CD4-positive, alpha-beta T cell (primary cell): ENCODE results near the gene GALNT11. TPM values are rescaled to one million over a fixed set of nuclear protein-coding genes. Genes with fewer than 3 reads are reported as not detected.
"Not testable (repeated sequence)": the region's sequence is repeated elsewhere in the genome, so short reads cannot be mapped to it uniquely, and the experiment has no call there.

Experiments
- ATAC-seq: fragments of 200-7000 bp; cut with Tn5 transposase; one replicate; pipeline ENCODE4 v1.10.0; 2022; ENCODE audit warnings: mild to moderate bottlenecking; ENCODE audit not compliant: poor library complexity
- CTCF ChIA-PET: fragments of 350-600 bp; sonication (Branson Sonifier 250); formaldehyde crosslinking; loops from one replicate; lab custom pipeline; 2021; ENCODE audit warnings: antibody characterized with exemption, inconsistent platforms; lab: Charles Lee
- POLR2A ChIA-PET: fragments of 350-600 bp; sonication (Branson Sonifier 250); formaldehyde crosslinking; loops from one replicate; lab custom pipeline; 2021; ENCODE audit warnings: antibody characterized with exemption, inconsistent platforms; lab: Charles Lee
- DNase-seq, 14 experiments: peaks; one replicate each; pipeline ENCODE4 v3.0.0-alpha.2; 2013 to 2020; ENCODE audit warnings: mixed read lengths in 2 of 14
- H3K27ac ChIP-seq, 2 donors: one replicate each; pipeline versions ENCODE4 v1.5.1 to v1.7.0; 2013; ENCODE audit warnings: low read length in 2 of 2, low read depth in 1 of 2, mild to moderate bottlenecking in 1 of 2
- H3K27me3 ChIP-seq, 2 experiments: 1 replicate in 1 of 2; 2 replicates in 1 of 2; pipeline versions ENCODE4 v1.6.1 to v1.7.0; 2013; ENCODE audit warnings: low read length in 2 of 2, control low read depth in 1 of 2, mild to moderate bottlenecking in 1 of 2, moderate library complexity in 1 of 2; ENCODE audit not compliant: insufficient read depth in 2 of 2, control insufficient read depth in 1 of 2
- H3K36me3 ChIP-seq: one replicate; pipeline ENCODE4 v1.6.1; 2013; ENCODE audit warnings: low read length, control low read depth; ENCODE audit not compliant: insufficient read depth
- H3K4me1 ChIP-seq: one replicate; pipeline ENCODE4 v1.6.1; 2013; ENCODE audit warnings: low read length, control low read depth; ENCODE audit not compliant: insufficient read depth
- H3K4me3 ChIP-seq: one replicate; pipeline ENCODE4 v1.5.1; 2013; ENCODE audit warnings: mild to moderate bottlenecking, low read length, moderate library complexity
- H3K9me3 ChIP-seq, 2 experiments: 1 replicate in 1 of 2; 2 replicates in 1 of 2; pipeline versions ENCODE4 v1.6.1 to v1.7.0; 2013; ENCODE audit warnings: low read length in 2 of 2, mild to moderate bottlenecking in 2 of 2, control low read depth in 1 of 2, moderate library complexity in 1 of 2; ENCODE audit not compliant: control insufficient read depth in 1 of 2, insufficient read depth in 1 of 2
- H3K27ac Mint-ChIP-seq: one replicate; pipeline ENCODE4 v1.8.0; 2020; ENCODE audit warnings: mixed read lengths
- H3K27me3 Mint-ChIP-seq: one replicate; pipeline ENCODE4 v1.8.0; 2021; ENCODE audit warnings: mixed read lengths
- H3K36me3 Mint-ChIP-seq: one replicate; pipeline ENCODE4 v1.8.0; 2021; ENCODE audit warnings: low read depth, mixed read lengths
- H3K4me1 Mint-ChIP-seq: one replicate; pipeline ENCODE4 v1.8.0; 2021; ENCODE audit warnings: low read depth, mixed read lengths
- H3K4me3 Mint-ChIP-seq: one replicate; pipeline ENCODE4 v1.8.0; 2020; ENCODE audit warnings: mild to moderate bottlenecking, mixed read lengths
- H3K9me3 Mint-ChIP-seq: one replicate; pipeline ENCODE4 v1.8.0; 2020; ENCODE audit warnings: mixed read lengths
- CTCF ChIP-seq: fragments of 200-600 bp; IDR thresholded peaks from one replicate; pipeline ENCODE4 v1.8.0; 2022; ENCODE audit warnings: antibody characterized with exemption, mild to moderate bottlenecking
- intact Hi-C, 2 experiments: fragments of 100-400 bp; cut with DNase I in 1 of 2; cut with micrococcal nuclease in 1 of 2; formaldehyde crosslinking; loops; one replicate each; pipeline versions ENCODE4 v1.15.1 to v1.9.0; 2023 to 2025; cut with DNase I, micrococcal nuclease
- total RNA-seq, 174 experiments: library from RNA in 2 of 174; stranded (reverse) in 2 of 174; gene quantifications; one replicate each; pipeline ENCODE4 v1.2.3 and lab custom pipeline; 2021 to 2026

The GALNT11 gene
- total RNA-seq, 2 experiments from 2014 or later, result 20.7 to 22.2 TPM

DNA sequence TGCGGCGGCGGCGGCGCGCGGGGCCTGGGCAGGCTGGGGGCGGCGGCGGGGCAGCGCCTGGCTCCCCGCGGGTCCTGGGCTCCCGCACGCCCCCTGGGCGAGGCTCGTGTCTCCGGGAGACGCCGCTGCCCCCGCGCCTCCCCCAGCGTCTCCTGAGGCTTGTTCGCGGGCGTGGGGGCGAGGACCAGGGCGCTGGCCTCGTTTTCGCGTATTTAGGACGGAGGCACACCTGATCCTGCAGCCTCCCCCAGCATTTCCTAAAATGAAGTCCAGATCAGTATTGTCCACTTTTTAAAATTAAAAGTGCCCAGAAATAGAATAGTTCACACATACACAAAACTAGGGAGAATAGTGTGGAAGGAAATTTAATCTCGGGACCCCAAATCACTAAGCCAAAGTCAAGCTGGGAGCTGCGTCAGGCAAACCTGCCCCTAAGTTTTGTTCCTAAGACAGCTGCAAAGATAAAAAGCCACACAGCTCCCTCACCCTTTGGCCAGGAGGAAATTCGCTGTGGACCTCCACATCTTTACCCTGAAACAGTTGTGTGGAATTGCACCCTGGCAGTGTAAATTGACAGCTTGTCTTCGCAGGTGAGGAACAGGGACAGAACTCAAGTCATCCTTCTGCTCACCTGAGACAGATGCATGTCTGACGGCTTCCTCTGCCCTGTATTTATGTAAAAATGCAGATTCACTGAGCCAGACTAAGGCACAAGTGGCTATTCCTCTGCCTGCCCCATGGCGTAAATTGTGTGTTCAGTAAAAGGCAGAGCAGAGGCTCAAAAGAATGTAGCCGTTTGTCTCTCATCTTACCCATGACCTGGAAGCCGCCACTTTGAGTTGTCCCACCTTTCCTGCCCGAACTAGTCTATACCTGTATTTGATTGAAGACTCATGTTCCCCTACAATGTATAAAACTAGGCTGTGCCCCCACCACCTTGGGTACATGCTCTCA is 740 bp downstream of the GALNT11 start:
- ATAC-seq (no peak), DNase-seq (peak in 1 of 14 experiments; percentile 11)
- Histone ChIP-seq H3K27me3 (no peaks in the 10 kb centered on the region), H3K36me3 (no peaks in the 10 kb centered on the region), H3K9me3 (no peaks in the 10 kb centered on the region), H3K4me3 (peak overlapping the region; percentile 96), H3K27ac (no peak overlapping the region), H3K4me1 (peaks cover 30% of the 10 kb centered on the region)
- no peaks in the 10 kb centered on the region for H3K27me3 Mint-ChIP-seq
- H3K4me1 Mint-ChIP-seq, result peaks cover 51% of the 10 kb centered on the region
- peak overlapping the region; percentile 85 for H3K27ac Mint-ChIP-seq
- H3K9me3 Mint-ChIP-seq, result no peaks in the 10 kb centered on the region
- POLR2A ChIA-PET, result interaction anchor here (1.9 kb wide), 1 partner anchor 118 kb away, joined by 15 read pairs; no protein-coding TSS in a partner anchor
- TF ChIP-seq CTCF, result no peak
- H3K36me3 Mint-ChIP-seq, result peaks cover 40% of the 10 kb centered on the region
- peak overlapping the region; percentile 87 for H3K4me3 Mint-ChIP-seq
- intact Hi-C loops, result loop anchor here (1.0 to 5.0 kb wide), 6 partner anchors 118 to 733 kb away; partner anchors contain the start of genes ACTR3B (in 1 of the 2), PRKAG2 (in 1 of the 2) and XRCC2 (in 1 of the 2)
- CTCF ChIA-PET, result interaction anchor here (1.3 kb wide), 1 partner anchor 118 kb away, joined by 3 read pairs; no protein-coding TSS in a partner anchor

DNA sequence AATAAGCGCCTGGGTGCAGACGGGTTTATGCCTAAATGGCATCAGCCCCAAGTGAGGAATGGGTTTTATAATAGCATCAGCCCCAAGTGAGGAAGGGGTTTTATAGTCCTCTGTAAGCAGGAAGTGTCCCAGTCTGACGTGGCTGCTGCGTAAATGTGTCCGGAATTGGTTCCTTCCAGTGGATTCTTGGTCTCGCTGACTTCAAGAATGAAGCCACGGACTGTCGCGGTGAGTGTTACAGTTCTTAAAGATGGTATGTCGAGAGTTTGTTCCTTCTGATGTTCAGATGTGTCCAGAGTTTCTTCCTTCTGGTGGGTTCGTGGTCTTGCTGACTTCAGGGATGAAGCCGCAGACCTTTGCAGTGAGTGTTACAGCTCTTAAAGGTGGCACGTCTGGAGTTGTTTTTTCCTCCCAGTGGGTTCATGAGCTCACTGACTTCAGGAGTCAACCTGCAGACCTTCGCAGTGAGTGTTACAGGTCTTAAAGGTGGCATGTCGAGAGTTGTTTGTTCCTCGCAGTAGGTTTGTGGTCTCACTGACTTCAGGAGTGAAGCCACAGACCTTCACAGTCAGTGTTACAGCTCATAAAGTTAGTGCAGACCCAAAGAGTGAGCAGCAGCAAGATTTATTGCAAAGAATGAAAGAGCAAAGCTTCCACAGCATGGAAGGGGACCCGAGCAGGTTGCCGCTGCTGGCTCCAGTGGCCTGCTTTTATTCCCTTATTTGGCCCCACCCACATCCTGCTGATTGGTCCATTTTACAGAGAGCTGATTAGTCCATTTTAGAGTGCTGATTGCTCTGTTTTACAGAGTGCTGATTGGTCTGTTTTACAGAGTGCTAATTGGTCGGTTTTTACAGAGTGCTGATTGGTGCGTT is 2.3 kb downstream of the GALNT11 start:
- H3K36me3 ChIP-seq, ATAC-seq, H3K9me3 ChIP-seq, H3K9me3 Mint-ChIP-seq, CTCF ChIA-PET, POLR2A ChIA-PET, H3K27me3 ChIP-seq, H3K27me3 Mint-ChIP-seq, H3K4me3 ChIP-seq, H3K27ac ChIP-seq: not testable (repeated sequence)
- intact Hi-C loops, result loop anchor here in 1 of 2 experiments (2.0 to 5.0 kb wide), 4 partner anchors 117 to 731 kb away; partner anchors contain the start of genes ACTR3B and XRCC2
- Mint-ChIP-seq H3K27ac (peak overlapping the region; percentile 66), H3K4me1 (peaks cover 53% of the 10 kb centered on the region), H3K36me3 (peaks cover 56% of the 10 kb centered on the region), H3K4me3 (peak overlapping the region; percentile 77)
- H3K4me1 ChIP-seq, result peaks cover 30% of the 10 kb centered on the region
- peak in 2 of 14 experiments; percentile 28 to 62 for DNase-seq

- ATAC-seq, CTCF ChIA-PET, intact Hi-C loops, H3K4me3 Mint-ChIP-seq, H3K27me3 ChIP-seq, H3K9me3 Mint-ChIP-seq, H3K27ac Mint-ChIP-seq, H3K27me3 Mint-ChIP-seq, H3K36me3 ChIP-seq, H3K4me3 ChIP-seq, POLR2A ChIA-PET, H3K27ac ChIP-seq, H3K9me3 ChIP-seq: not testable (repeated sequence)
- peak in 2 of 14 experiments; percentile 11 to 42 for DNase-seq
- peaks cover 48% of the 10 kb centered on the region for H3K4me1 Mint-ChIP-seq
- H3K36me3 Mint-ChIP-seq, result peaks cover 73% of the 10 kb centered on the region
- peaks cover 28% of the 10 kb centered on the region for H3K4me1 ChIP-seq
These were observed 4.6 kb downstream of the GALNT11 start for GRCh38 chr7:152030059-152030458.

DNA sequence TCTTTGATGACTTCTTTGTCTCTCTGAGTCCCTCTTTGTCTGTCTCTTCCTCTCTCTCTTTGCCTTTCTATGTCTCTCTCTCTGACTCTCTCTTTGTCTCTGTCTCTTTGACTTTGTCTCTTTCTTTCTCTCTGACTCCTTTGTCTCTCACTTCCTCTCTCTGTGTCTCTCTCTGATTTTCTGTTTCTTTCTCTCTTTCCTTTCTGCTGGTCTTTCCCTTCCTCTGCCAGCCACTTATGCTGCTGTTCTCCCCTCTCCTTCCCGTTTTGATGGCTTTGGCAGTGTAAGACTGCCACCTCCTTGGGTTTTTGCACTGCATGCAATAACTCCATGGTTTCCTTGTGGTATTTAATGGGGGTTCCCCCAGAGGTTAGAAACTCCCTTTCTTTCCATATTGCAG is 5.2 kb downstream of the GALNT11 start:
- H3K9me3 ChIP-seq, H3K27me3 Mint-ChIP-seq, POLR2A ChIA-PET, H3K27me3 ChIP-seq, CTCF ChIA-PET, intact Hi-C loops, H3K9me3 Mint-ChIP-seq, H3K27ac Mint-ChIP-seq, H3K27ac ChIP-seq, DNase-seq, ATAC-seq, H3K4me3 ChIP-seq, H3K36me3 ChIP-seq: not testable (repeated sequence)
- H3K4me3 Mint-ChIP-seq, result peak overlapping the region; percentile 59
- H3K4me1 ChIP-seq, result peaks cover 25% of the 10 kb centered on the region
- H3K4me1 Mint-ChIP-seq, result peaks cover 47% of the 10 kb centered on the region
- peaks cover 78% of the 10 kb centered on the region for H3K36me3 Mint-ChIP-seq
